HepG2 (cell line): Measurements from ENCODE around the gene NRBP1. TPM values are rescaled to one million over a fixed set of nuclear protein-coding genes. Genes with fewer than 3 reads are reported as not detected.
A peak's percentile ranks its signal among the peaks of the same experiment; 100 is the strongest.

Experiments
- CENPT ChIP-seq: sonication (generic); formaldehyde crosslinking; IDR thresholded peaks from 2 replicates; pipeline ENCODE4 v1.8.0; 2022; ENCODE audit warnings: low read depth, mild to moderate bottlenecking, moderate library complexity, missing genetic modification reagents
- DMAP1 ChIP-seq: IDR thresholded peaks from 2 replicates; pipeline ENCODE4 v1.6.1; 2016
- FOXJ3 ChIP-seq: sonication (generic); formaldehyde crosslinking; IDR thresholded peaks from 2 replicates; pipeline ENCODE4 v1.4.0; 2020; ENCODE audit warnings: missing genetic modification reagents, mild to moderate bottlenecking, borderline replicate concordance
- MAFG ChIP-seq: sonication (generic); formaldehyde crosslinking; IDR thresholded peaks from 2 replicates; pipeline ENCODE4 v1.5.1; 2020; ENCODE audit warnings: mild to moderate bottlenecking, missing genetic modification reagents
- NKX3-1 ChIP-seq: sonication (generic); formaldehyde crosslinking; IDR thresholded peaks from 2 replicates; pipeline ENCODE4 v1.5.0; 2020; ENCODE audit warnings: missing genetic modification reagents
- RAD21 ChIP-seq: fragments of 450-650 bp; formaldehyde crosslinking; IDR thresholded peaks from 2 replicates; pipeline ENCODE4 v1.5.0; 2020; ENCODE audit warnings: mild to moderate bottlenecking
- TOPORS ChIP-seq: sonication (generic); formaldehyde crosslinking; IDR thresholded peaks from 2 replicates; pipeline ENCODE4 v1.8.0; 2023; ENCODE audit warnings: mild to moderate bottlenecking, missing genetic modification reagents
- ZKSCAN8 ChIP-seq: IDR thresholded peaks from 2 replicates; pipeline ENCODE4 v1.6.1; 2016; ENCODE audit warnings: borderline replicate concordance, missing genetic modification reagents, missing compliant biosample characterization
- ZNF567 ChIP-seq: sonication (generic); formaldehyde crosslinking; IDR thresholded peaks from 2 replicates; pipeline ENCODE4 v1.8.1; 2023; ENCODE audit warnings: mild to moderate bottlenecking, missing genetic modification reagents, borderline replicate concordance
- ZNF629 ChIP-seq: sonication (generic); formaldehyde crosslinking; conservative IDR thresholded peaks from 2 replicates; pipeline ENCODE4 v1.5.0; 2020; ENCODE audit warnings: missing genetic modification reagents
- ZSCAN9 ChIP-seq: IDR thresholded peaks from 2 replicates; pipeline ENCODE4 v1.6.1; 2016; ENCODE audit warnings: borderline replicate concordance
- polyA plus RNA-seq, 8 experiments: library from polyadenylated mRNA; depleted of rRNA in 3 of 8; stranded (reverse) in 7 of 8; unstranded in 1 of 8; fragments of >200 nt; fragmentation: Illumina TruSeq in 4 of 8; extraction: Trizol in 4 of 8; gene quantifications; 2 replicates each; pipeline versions ENCODE4 v1.2.1 to v1.2.3, GENCODE V29; 2011 to 2016; ENCODE audit warnings: low read depth in 4 of 8, missing spikeins in 1 of 8, mixed read lengths in 1 of 8; ENCODE audit not compliant: insufficient read depth in 1 of 8
- total RNA-seq, 5 experiments: library from RNA; depleted of rRNA; stranded (reverse); fragments of >200 nt; fragmentation: Illumina TruSeq; extraction: Trizol; gene quantifications; 2 replicates each; pipeline ENCODE4 v1.2.3, GENCODE V29; 2016; ENCODE audit warnings: low read depth in 1 of 5
- TF ChIP-seq, protein P1 (sequence below): sonication (generic); formaldehyde crosslinking; IDR thresholded peaks from 2 replicates; pipeline ENCODE4; 2020; ENCODE audit warnings: missing genetic modification reagents, mild to moderate bottlenecking, borderline replicate concordance
- TF ChIP-seq, protein P2 (sequence below): sonication (generic); formaldehyde crosslinking; IDR thresholded peaks from 2 replicates; pipeline ENCODE4 v1.5.1; 2020; ENCODE audit warnings: missing genetic modification reagents, mild to moderate bottlenecking, borderline replicate concordance
- TF ChIP-seq, protein P3 (sequence below): sonication (generic); formaldehyde crosslinking; IDR thresholded peaks from 2 replicates; pipeline ENCODE4 v1.5.1; 2020; ENCODE audit warnings: mild to moderate bottlenecking, missing genetic modification reagents, borderline replicate concordance
- TF ChIP-seq, protein P4 (sequence below): sonication (generic); formaldehyde crosslinking; IDR thresholded peaks from 2 replicates; pipeline ENCODE4 v1.4.0; 2020; ENCODE audit warnings: missing genetic modification reagents, borderline replicate concordance
- TF ChIP-seq, protein P5 (sequence below): sonication (generic); formaldehyde crosslinking; conservative IDR thresholded peaks from 2 replicates; pipeline ENCODE4 v1.8.0; 2022; ENCODE audit warnings: mild to moderate bottlenecking, moderate library complexity, missing genetic modification reagents

Gene NRBP1
- total and polyA plus RNA-seq, 2 of the 13 experiments (the other 11 are each of a cell fraction or from before 2014, with no cell fraction given) = 165 to 240 TPM

DNA sequence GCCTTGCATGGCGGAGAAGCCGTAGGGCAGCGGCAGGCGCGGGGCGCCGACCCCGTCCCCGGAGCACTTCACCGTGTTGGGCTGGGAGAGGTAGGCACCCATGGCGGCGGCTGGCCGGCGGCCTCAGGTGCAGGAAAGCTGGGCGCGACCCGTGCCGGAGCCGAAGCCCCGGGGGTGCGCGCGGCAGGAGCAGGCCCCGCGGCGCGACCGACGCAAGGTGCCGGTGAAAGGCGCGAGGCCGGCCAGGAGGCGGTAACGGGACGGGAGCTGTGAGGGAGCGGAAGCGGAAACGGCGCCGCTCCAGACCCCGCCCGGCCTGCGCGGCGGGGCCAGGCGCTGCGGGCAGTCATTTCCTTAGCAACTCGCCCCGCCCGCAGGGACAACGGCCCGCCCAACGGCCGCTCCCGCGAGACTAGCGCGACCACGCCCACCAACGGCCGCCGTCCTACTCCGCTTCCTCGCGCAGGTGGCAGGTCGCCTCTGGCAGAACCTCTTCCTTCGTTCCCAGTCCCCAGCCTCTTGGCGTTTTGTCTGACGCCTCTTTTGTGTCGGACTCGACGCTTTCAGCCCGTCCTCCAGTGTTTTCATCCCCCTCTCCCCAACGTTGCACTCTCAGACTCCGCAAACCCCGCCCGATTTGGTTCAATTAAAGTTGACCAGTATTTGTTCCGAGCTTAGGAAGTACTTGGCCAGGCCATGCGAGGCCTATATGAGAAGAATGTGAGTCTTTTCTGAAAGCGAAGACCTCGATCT lies 18.9 kb upstream of the NRBP1 start, which contains the start of gene PPM1G (continued):
- TF ChIP-seq, protein P1, sequence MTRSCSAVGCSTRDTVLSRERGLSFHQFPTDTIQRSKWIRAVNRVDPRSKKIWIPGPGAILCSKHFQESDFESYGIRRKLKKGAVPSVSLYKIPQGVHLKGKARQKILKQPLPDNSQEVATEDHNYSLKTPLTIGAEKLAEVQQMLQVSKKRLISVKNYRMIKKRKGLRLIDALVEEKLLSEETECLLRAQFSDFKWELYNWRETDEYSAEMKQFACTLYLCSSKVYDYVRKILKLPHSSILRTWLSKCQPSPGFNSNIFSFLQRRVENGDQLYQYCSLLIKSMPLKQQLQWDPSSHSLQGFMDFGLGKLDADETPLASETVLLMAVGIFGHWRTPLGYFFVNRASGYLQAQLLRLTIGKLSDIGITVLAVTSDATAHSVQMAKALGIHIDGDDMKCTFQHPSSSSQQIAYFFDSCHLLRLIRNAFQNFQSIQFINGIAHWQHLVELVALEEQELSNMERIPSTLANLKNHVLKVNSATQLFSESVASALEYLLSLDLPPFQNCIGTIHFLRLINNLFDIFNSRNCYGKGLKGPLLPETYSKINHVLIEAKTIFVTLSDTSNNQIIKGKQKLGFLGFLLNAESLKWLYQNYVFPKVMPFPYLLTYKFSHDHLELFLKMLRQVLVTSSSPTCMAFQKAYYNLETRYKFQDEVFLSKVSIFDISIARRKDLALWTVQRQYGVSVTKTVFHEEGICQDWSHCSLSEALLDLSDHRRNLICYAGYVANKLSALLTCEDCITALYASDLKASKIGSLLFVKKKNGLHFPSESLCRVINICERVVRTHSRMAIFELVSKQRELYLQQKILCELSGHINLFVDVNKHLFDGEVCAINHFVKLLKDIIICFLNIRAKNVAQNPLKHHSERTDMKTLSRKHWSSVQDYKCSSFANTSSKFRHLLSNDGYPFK (CRISPR knock-in tag) = peak; percentile 68; the same call in 1 of the 2 replicates
- TF ChIP-seq MAFG (CRISPR knock-in tag) (no peak), ZSCAN9 (CRISPR knock-in tag) (peak; percentile 72; the same call in 1 of the 2 replicates), ZKSCAN8 (peak; percentile 47; the same call in 1 of the 2 replicates), NKX3-1 (CRISPR knock-in tag) (peak; percentile 90; the same call in 1 of the 2 replicates), RAD21 (CRISPR knock-in tag) (peak; percentile 57), FOXJ3 (0 out of 2 replicates have a peak, but pooled peaks have one; percentile 34), CENPT (CRISPR knock-in tag) (0 out of 2 replicates have a peak, but pooled peaks have one; percentile 44), DMAP1 (peak; percentile 90), TOPORS (CRISPR knock-in tag) (peak; percentile 97; the same call in 1 of the 2 replicates), ZNF567 (CRISPR knock-in tag) (no peak), ZNF629 (CRISPR knock-in tag) (no peak; the same call in 1 of the 2 replicates)
- TF ChIP-seq, protein P2, sequence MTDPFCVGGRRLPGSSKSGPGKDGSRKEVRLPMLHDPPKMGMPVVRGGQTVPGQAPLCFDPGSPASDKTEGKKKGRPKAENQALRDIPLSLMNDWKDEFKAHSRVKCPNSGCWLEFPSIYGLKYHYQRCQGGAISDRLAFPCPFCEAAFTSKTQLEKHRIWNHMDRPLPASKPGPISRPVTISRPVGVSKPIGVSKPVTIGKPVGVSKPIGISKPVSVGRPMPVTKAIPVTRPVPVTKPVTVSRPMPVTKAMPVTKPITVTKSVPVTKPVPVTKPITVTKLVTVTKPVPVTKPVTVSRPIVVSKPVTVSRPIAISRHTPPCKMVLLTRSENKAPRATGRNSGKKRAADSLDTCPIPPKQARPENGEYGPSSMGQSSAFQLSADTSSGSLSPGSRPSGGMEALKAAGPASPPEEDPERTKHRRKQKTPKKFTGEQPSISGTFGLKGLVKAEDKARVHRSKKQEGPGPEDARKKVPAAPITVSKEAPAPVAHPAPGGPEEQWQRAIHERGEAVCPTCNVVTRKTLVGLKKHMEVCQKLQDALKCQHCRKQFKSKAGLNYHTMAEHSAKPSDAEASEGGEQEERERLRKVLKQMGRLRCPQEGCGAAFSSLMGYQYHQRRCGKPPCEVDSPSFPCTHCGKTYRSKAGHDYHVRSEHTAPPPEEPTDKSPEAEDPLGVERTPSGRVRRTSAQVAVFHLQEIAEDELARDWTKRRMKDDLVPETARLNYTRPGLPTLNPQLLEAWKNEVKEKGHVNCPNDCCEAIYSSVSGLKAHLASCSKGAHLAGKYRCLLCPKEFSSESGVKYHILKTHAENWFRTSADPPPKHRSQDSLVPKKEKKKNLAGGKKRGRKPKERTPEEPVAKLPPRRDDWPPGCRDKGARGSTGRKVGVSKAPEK (CRISPR knock-in tag) = no peak
- TF ChIP-seq, protein P3, sequence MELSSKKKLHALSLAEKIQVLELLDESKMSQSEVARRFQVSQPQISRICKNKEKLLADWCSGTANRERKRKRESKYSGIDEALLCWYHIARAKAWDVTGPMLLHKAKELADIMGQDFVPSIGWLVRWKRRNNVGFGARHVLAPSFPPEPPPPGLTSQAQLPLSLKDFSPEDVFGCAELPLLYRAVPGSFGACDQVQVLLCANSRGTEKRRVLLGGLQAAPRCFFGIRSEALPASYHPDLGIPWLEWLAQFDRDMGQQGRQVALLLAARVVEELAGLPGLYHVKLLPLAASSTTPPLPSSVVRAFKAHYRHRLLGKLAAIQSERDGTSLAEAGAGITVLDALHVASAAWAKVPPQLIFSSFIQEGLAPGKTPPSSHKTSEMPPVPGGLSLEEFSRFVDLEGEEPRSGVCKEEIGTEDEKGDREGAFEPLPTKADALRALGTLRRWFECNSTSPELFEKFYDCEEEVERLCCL (CRISPR knock-in tag) = no peak
- TF ChIP-seq, protein P4, sequence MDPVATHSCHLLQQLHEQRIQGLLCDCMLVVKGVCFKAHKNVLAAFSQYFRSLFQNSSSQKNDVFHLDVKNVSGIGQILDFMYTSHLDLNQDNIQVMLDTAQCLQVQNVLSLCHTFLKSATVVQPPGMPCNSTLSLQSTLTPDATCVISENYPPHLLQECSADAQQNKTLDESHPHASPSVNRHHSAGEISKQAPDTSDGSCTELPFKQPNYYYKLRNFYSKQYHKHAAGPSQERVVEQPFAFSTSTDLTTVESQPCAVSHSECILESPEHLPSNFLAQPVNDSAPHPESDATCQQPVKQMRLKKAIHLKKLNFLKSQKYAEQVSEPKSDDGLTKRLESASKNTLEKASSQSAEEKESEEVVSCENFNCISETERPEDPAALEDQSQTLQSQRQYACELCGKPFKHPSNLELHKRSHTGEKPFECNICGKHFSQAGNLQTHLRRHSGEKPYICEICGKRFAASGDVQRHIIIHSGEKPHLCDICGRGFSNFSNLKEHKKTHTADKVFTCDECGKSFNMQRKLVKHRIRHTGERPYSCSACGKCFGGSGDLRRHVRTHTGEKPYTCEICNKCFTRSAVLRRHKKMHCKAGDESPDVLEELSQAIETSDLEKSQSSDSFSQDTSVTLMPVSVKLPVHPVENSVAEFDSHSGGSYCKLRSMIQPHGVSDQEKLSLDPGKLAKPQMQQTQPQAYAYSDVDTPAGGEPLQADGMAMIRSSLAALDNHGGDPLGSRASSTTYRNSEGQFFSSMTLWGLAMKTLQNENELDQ (CRISPR knock-in tag) = peak; percentile 71; the same call in 1 of the 2 replicates
- TF ChIP-seq, protein P5, sequence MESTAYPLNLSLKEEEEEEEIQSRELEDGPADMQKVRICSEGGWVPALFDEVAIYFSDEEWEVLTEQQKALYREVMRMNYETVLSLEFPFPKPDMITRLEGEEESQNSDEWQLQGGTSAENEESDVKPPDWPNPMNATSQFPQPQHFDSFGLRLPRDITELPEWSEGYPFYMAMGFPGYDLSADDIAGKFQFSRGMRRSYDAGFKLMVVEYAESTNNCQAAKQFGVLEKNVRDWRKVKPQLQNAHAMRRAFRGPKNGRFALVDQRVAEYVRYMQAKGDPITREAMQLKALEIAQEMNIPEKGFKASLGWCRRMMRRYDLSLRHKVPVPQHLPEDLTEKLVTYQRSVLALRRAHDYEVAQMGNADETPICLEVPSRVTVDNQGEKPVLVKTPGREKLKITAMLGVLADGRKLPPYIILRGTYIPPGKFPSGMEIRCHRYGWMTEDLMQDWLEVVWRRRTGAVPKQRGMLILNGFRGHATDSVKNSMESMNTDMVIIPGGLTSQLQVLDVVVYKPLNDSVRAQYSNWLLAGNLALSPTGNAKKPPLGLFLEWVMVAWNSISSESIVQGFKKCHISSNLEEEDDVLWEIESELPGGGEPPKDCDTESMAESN (CRISPR knock-in tag) = peak; percentile 98
